ENCODE measurements around the gene MAG.

DNA sequence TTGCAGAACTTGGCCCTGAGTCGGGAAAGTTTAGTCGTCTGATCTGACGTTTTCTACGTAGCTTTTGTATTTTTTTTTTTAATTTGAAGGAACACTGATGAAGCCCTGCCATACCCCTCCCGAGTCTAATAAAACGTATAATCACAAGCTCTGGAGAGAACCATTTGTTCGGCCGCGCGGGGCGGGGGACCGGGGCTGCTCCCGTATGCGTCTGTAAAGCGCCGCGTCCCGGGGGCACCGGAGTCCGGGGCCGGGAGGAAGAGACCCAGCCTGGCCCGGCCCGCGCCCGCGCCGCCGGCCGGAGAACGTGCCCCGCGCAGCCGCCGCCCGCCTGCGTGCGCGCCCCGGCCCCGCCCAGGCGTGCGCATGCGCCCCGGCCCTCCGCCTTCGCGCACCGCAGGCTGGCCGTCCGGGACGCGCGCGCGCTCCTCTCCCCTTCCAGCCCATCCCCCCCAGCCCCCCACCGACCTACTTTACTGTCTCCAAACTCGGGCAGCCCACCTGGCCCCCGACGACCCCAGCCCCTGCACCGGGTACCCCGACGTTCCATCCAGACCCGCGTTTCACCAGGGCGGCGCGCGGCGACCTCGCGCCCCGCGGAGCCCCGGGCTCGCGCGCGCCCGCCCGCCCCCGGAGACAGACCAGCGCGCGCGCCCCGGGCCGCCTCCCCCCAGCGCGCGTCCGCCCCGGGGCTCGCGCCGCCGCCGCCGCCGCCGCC is 24.0 kb upstream of the MAG start:
- TF ChIP-seq, protein P1, sequence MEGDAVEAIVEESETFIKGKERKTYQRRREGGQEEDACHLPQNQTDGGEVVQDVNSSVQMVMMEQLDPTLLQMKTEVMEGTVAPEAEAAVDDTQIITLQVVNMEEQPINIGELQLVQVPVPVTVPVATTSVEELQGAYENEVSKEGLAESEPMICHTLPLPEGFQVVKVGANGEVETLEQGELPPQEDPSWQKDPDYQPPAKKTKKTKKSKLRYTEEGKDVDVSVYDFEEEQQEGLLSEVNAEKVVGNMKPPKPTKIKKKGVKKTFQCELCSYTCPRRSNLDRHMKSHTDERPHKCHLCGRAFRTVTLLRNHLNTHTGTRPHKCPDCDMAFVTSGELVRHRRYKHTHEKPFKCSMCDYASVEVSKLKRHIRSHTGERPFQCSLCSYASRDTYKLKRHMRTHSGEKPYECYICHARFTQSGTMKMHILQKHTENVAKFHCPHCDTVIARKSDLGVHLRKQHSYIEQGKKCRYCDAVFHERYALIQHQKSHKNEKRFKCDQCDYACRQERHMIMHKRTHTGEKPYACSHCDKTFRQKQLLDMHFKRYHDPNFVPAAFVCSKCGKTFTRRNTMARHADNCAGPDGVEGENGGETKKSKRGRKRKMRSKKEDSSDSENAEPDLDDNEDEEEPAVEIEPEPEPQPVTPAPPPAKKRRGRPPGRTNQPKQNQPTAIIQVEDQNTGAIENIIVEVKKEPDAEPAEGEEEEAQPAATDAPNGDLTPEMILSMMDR (conservative IDR thresholded peaks at IDR 0.05; ENCODE audit: low read length) = no peak
- no peak for TF ChIP-seq EZH2phosphoT487 (IDR thresholded peaks at IDR 0.05; ENCODE audit: borderline replicate concordance)
